IPS-20b (cell line): ENCODE results near the gene SYF2.
A peak's percentile ranks its signal among the peaks of the same experiment; 100 is the strongest.
"Not testable (repeated sequence)": the region's sequence is repeated elsewhere in the genome, so short reads cannot be mapped to it uniquely, and the experiment has no call there.

Experiments
- H3K27ac ChIP-seq: one replicate; pipeline ENCODE4 v1.5.1; 2013; ENCODE audit warnings: low read length
- H3K27me3 ChIP-seq: 2 replicates; pipeline ENCODE4 v1.6.1; 2013; ENCODE audit warnings: mild to moderate bottlenecking, low read length, inconsistent platforms; ENCODE audit not compliant: insufficient read depth
- H3K36me3 ChIP-seq: 2 replicates; pipeline ENCODE4 v1.6.1; 2013; ENCODE audit warnings: low read depth, mild to moderate bottlenecking, inconsistent platforms, low read length, moderate library complexity; ENCODE audit not compliant: insufficient read depth
- H3K4me1 ChIP-seq: 2 replicates; pipeline ENCODE4 v1.6.1; 2013; ENCODE audit warnings: mild to moderate bottlenecking, control low read depth, inconsistent platforms, low read length, moderate library complexity; ENCODE audit not compliant: insufficient read depth
- H3K4me3 ChIP-seq: 2 replicates; pipeline ENCODE4 v1.5.1; 2013; ENCODE audit warnings: mild to moderate bottlenecking, low read length, inconsistent platforms
- H3K9ac ChIP-seq: 2 replicates; pipeline ENCODE4 v1.6.1; 2013; ENCODE audit warnings: low read depth, mild to moderate bottlenecking, inconsistent platforms, low read length, moderate library complexity
- H3K9me3 ChIP-seq: 2 replicates; pipeline ENCODE4 v1.6.1; 2013; ENCODE audit warnings: mild to moderate bottlenecking, low read depth, low read length, inconsistent platforms; ENCODE audit not compliant: insufficient read depth

SYF2 gene

DNA sequence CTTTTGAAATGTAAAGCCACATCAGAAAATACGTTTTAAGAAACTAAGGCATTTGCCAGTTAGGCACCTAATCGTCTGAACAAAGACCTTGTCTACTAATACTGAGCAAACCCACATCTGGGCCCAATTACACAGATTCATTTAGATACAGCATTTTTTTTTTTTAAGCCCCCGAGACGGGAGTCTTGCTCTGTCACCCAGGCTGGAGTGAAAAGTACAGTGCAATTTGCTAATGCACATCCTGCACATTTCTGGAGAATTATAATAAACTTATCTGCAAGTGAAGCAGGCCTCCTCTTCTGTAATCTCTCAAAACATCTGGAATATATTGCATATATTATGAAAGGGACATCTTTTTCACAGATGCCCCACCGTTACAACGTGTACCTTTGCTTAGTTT is 11.6 kb upstream of the SYF2 start:
- Histone ChIP-seq H3K4me1 (no peaks in the 10 kb centered on the region; the same call in 1 of the 2 replicates), H3K4me3 (no peak overlapping the region), H3K36me3 (peaks cover 41% of the 10 kb centered on the region), H3K27ac (no peak overlapping the region), H3K27me3 (no peaks in the 10 kb centered on the region), H3K9ac (no peak overlapping the region), H3K9me3 (no peaks in the 10 kb centered on the region)

DNA sequence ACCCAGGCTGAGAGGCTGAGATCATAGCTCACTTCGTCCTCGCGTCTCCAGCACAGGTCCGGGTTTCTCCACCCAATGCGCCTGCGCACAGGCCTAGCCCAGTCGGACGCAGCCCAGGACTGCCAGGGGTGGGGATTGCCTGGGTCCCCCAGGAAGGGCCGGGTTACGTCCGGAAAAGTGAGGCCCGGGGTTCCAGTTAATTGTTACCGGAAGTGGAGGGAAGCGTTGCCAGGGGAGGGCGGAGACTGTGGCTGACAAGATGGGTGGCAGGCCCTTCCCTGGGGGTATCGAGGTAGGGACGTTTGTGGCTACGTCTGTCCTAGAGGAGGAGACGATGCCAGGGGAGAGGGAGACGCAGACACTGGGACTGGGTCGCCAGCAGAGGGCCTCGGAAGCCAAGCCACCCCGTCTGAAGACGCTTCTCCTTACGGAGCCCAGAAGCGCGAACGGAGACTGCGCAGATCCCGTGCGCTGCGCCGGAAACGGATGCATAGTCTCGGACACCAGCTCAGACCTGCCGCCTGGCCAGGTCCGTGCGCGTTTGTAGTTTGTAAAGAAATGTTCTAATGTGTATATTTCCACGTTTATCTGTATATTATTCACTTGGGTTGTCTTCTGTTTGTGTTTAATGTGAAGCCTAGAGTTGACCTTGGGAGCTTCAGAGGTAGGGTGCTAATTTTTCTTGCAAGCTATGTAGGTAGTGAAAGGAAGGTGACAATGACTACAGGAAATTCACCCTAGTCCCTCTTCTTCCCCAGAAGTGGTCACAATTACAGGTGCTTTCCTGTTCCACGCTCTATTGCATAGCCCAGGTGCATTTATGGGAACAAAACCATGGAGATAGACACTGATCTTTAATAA is 7.6 kb upstream of the SYF2 start:
- H3K4me1 ChIP-seq = no peaks in the 10 kb centered on the region; the same call in 1 of the 2 replicates
- H3K9me3 ChIP-seq = no peaks in the 10 kb centered on the region
- peaks cover 33% of the 10 kb centered on the region for H3K36me3 ChIP-seq
- H3K27me3 ChIP-seq = no peaks in the 10 kb centered on the region
- H3K27ac ChIP-seq = peak overlapping the region; percentile 13
- peak overlapping the region; percentile 82; the same call in 1 of the 2 replicates for H3K9ac ChIP-seq
- H3K4me3 ChIP-seq = peak overlapping the region; percentile 76

GRCh38 chr1:25238046-25238445 is 5.7 kb upstream of the SYF2 start:
- H3K4me3 ChIP-seq = no peak overlapping the region
- no peaks in the 10 kb centered on the region for H3K27me3 ChIP-seq
- no peak overlapping the region for H3K27ac ChIP-seq
- no peak overlapping the region for H3K9ac ChIP-seq
- H3K4me1 ChIP-seq = peaks cover 3% of the 10 kb centered on the region; the same call in 1 of the 2 replicates
- H3K9me3 ChIP-seq = no peaks in the 10 kb centered on the region
- peaks cover 18% of the 10 kb centered on the region for H3K36me3 ChIP-seq

DNA sequence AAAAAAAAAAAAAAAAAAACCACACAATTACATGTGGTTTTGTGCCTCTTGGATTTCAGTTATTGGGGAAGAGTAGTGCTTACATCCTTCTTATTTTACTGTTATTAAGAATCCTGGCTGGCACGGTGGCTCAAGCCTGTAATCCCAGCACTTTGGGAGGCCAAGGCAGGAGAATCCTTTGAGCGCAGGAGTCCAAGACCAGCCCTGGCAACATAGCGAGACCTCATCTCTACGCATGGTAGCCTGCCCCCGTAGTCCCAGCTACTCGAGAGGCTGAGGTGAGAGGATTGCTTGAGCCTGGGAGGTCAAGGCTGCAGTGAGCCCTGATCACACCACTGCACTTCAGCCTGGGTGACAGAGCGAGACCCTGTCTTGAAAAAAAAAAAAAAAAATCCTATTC is 4.0 kb upstream of the SYF2 start:
- H3K4me3 ChIP-seq, H3K27me3 ChIP-seq, H3K36me3 ChIP-seq, H3K27ac ChIP-seq, H3K9ac ChIP-seq, H3K4me1 ChIP-seq, H3K9me3 ChIP-seq: not testable (repeated sequence)

DNA sequence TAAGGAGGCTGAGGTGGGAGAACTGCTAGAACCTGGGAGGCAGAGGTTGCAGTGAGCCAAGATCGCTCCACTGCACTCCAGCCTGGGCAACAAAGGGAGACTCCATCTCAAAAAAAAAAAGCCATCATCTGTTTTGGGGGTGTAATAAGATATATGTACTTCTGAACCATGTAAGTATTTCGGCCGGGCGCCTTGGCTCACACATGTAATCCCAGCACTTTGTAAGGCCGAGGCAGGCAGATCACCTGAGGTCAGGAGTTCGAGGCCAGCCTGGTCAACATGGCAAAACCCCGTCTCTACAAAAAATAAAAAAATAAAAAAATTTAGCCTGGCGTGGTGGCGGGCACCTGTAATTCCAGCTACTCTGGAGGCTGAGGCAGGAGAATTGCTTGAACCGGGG is 3.1 kb upstream of the SYF2 start:
- not testable (repeated sequence) for H3K4me3 ChIP-seq, H3K27ac ChIP-seq, H3K9me3 ChIP-seq, H3K4me1 ChIP-seq, H3K9ac ChIP-seq, H3K27me3 ChIP-seq
- peaks cover 11% of the 10 kb centered on the region; the same call in 1 of the 2 replicates for H3K36me3 ChIP-seq

GRCh38 chr1:25232866-25233784 is 823 bp upstream of the SYF2 start:
- Histone ChIP-seq H3K36me3 (peaks cover 32% of the 10 kb centered on the region; the same call in 1 of the 2 replicates), H3K9me3 (no peaks in the 10 kb centered on the region), H3K27me3 (no peaks in the 10 kb centered on the region), H3K4me3 (peak overlapping the region; percentile 86), H3K9ac (peak overlapping the region; percentile 95), H3K27ac (peak overlapping the region; percentile 37), H3K4me1 (peaks cover 9% of the 10 kb centered on the region; the same call in 1 of the 2 replicates)

GRCh38 chr1:25223471-25223870 is 8.8 kb downstream of the SYF2 start:
- H3K9ac ChIP-seq = no peak overlapping the region
- H3K4me3 ChIP-seq = no peak overlapping the region
- no peak overlapping the region for H3K27ac ChIP-seq
- no peaks in the 10 kb centered on the region for H3K27me3 ChIP-seq
- peaks cover 67% of the 10 kb centered on the region for H3K36me3 ChIP-seq
- no peaks in the 10 kb centered on the region for H3K4me1 ChIP-seq
- no peaks in the 10 kb centered on the region for H3K9me3 ChIP-seq

GRCh38 chr1:25222606-25223005 is 9.7 kb downstream of the SYF2 start:
- Histone ChIP-seq H3K36me3 (peaks cover 58% of the 10 kb centered on the region), H3K27ac (no peak overlapping the region), H3K27me3 (no peaks in the 10 kb centered on the region), H3K9ac (no peak overlapping the region), H3K4me3 (no peak overlapping the region), H3K4me1 (no peaks in the 10 kb centered on the region), H3K9me3 (no peaks in the 10 kb centered on the region)

DNA sequence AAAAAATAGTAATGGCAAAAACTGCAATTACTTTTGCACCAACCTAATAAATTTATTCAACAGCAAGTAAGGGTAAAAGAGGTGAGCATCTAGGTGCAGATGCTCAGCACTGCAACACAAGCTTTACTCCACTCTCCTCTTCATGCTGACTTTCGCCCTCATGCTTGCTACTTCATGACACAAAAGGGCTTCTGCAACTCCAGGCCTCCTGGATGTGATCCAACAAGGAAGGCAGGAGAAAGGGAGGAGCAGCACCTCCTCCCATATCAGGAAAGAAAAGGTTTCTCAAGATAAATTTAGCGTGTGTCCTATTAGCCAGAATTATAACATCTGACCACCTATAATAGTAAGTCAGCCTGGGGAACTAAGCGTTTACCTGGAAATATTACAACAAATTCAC is 11.6 kb downstream of the SYF2 start:
- Histone ChIP-seq H3K4me3 (no peak overlapping the region), H3K4me1 (no peaks in the 10 kb centered on the region), H3K9me3 (no peaks in the 10 kb centered on the region), H3K36me3 (peaks cover 42% of the 10 kb centered on the region), H3K9ac (no peak overlapping the region), H3K27me3 (no peaks in the 10 kb centered on the region), H3K27ac (no peak overlapping the region)

DNA sequence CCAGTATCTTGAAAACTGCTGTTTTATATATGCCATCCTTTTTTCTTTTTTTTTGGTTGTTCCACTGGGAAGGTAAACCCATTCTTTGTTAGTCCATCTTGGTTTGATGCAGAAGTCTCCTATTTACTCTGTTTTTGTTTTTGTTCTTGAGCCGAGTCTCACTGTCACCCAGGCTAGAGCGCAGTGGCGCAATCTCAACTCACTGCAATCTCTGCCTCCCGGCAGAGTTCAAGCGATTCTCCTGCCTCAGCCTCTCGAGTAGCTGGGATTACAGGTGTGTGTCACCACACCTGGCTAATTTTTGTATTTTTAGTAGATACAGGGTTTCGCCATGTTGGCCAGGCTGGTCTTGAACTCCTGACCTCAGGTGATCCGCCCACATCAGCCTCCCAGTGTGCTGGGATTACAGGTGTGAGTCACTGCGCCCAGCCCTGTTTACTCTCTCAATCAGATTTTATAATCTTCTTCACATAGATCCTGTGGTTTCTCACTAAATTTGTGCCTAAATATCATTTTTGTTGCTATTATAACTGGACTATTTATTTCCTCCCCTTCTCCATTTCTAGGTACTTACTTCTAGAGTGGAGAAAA is 12.5 kb downstream of the SYF2 start:
- Histone ChIP-seq H3K4me3 (no peak overlapping the region), H3K36me3 (peaks cover 38% of the 10 kb centered on the region), H3K27ac (no peak overlapping the region), H3K4me1 (no peaks in the 10 kb centered on the region), H3K9ac (no peak overlapping the region), H3K9me3 (no peaks in the 10 kb centered on the region), H3K27me3 (no peaks in the 10 kb centered on the region)

- no peak overlapping the region for H3K9ac ChIP-seq
- no peaks in the 10 kb centered on the region for H3K27me3 ChIP-seq
- H3K9me3 ChIP-seq = no peaks in the 10 kb centered on the region
- H3K4me3 ChIP-seq = no peak overlapping the region
- H3K27ac ChIP-seq = no peak overlapping the region
- peaks cover 21% of the 10 kb centered on the region for H3K36me3 ChIP-seq
- H3K4me1 ChIP-seq = no peaks in the 10 kb centered on the region
Observed at GRCh38 chr1:25217598-25218232, 14.6 kb downstream of the SYF2 start.
